ENCODE results near the gene SRRM4. TPM values are rescaled to one million over a fixed set of nuclear protein-coding genes. Genes with fewer than 3 reads are reported as not detected.

Gene SRRM4
- total and polyA plus RNA-seq, 2 experiments from 2014 or later: 0.53 to 0.63 TPM

- peaks cover 50% of the 10 kb centered on the region for H3K4me1 Mint-ChIP-seq
- no peaks in the 10 kb centered on the region for H3K9me2 ChIP-seq (ENCODE audit: insufficient read depth)
- H3K36me3 ChIP-seq (ENCODE audit: insufficient read depth): no peaks in the 10 kb centered on the region
- DNase-seq (ENCODE audit: low spot score): no peak
- no peak overlapping the region for H3K27ac ChIP-seq (ENCODE audit: low read depth)
- no peak overlapping the region for H3K4me3 Mint-ChIP-seq
- peaks cover 3% of the 10 kb centered on the region for H3K27me3 Mint-ChIP-seq (ENCODE audit: insufficient read depth, low read depth, poor library complexity)
- H3K9me3 Mint-ChIP-seq: no peaks in the 10 kb centered on the region; the same call in 2 of the 3 replicates
- H3K4me3 ChIP-seq: no peak overlapping the region
- H2AFZ ChIP-seq: no peak overlapping the region
- no peak for TF ChIP-seq EZH2 (IDR thresholded peaks at IDR 0.05; ENCODE audit: low read depth, unreplicated experiment)
- no peak for TF ChIP-seq NANOG (IDR thresholded peaks at IDR 0.05; ENCODE audit: borderline replicate concordance)
- TF ChIP-seq CTCF (conservative IDR thresholded peaks at IDR 0.05; ENCODE audit: low read depth in 2 of 2): no peak
- no peak for TF ChIP-seq ETS1 (IDR thresholded peaks at IDR 0.05)
- TF ChIP-seq JUNB (IDR thresholded peaks at IDR 0.05; ENCODE audit: unreplicated experiment): no peak
- TF ChIP-seq, protein P1, sequence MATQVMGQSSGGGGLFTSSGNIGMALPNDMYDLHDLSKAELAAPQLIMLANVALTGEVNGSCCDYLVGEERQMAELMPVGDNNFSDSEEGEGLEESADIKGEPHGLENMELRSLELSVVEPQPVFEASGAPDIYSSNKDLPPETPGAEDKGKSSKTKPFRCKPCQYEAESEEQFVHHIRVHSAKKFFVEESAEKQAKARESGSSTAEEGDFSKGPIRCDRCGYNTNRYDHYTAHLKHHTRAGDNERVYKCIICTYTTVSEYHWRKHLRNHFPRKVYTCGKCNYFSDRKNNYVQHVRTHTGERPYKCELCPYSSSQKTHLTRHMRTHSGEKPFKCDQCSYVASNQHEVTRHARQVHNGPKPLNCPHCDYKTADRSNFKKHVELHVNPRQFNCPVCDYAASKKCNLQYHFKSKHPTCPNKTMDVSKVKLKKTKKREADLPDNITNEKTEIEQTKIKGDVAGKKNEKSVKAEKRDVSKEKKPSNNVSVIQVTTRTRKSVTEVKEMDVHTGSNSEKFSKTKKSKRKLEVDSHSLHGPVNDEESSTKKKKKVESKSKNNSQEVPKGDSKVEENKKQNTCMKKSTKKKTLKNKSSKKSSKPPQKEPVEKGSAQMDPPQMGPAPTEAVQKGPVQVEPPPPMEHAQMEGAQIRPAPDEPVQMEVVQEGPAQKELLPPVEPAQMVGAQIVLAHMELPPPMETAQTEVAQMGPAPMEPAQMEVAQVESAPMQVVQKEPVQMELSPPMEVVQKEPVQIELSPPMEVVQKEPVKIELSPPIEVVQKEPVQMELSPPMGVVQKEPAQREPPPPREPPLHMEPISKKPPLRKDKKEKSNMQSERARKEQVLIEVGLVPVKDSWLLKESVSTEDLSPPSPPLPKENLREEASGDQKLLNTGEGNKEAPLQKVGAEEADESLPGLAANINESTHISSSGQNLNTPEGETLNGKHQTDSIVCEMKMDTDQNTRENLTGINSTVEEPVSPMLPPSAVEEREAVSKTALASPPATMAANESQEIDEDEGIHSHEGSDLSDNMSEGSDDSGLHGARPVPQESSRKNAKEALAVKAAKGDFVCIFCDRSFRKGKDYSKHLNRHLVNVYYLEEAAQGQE (IDR thresholded peaks at IDR 0.05; ENCODE audit: unreplicated experiment): no peak
- no peak for TF ChIP-seq EZH2phosphoT487 (IDR thresholded peaks at IDR 0.05; ENCODE audit: unreplicated experiment)
- TF ChIP-seq ZNF331 (CRISPR knock-in tag; IDR thresholded peaks at IDR 0.05; ENCODE audit: low read depth): no peak
- TF ChIP-seq STAT1 (IDR thresholded peaks at IDR 0.05; ENCODE audit: unreplicated experiment): no peak
- no peaks in the 10 kb centered on the region for H3K27me3 ChIP-seq (ENCODE audit: insufficient read depth)
- H3K27ac Mint-ChIP-seq: no peak overlapping the region
- peaks cover 43% of the 10 kb centered on the region for H3K4me1 ChIP-seq (ENCODE audit: insufficient read depth)
- no peaks in the 10 kb centered on the region for H3K36me3 Mint-ChIP-seq (ENCODE audit: low read depth)
- H3K4me2 ChIP-seq: no peak overlapping the region
- H3F3A ChIP-seq (replicated peaks; ENCODE audit: low read depth): no peaks in the 10 kb centered on the region
- ATAC-seq: no peak
- H3K79me2 ChIP-seq (replicated peaks; ENCODE audit: insufficient read depth): no peaks in the 10 kb centered on the region
- H4K20me1 ChIP-seq (replicated peaks; ENCODE audit: insufficient read depth): no peaks in the 10 kb centered on the region
Measured at GRCh38 chr12:119177056-119177325, 195.7 kb downstream of the SRRM4 start.
